Measurements from ENCODE around the gene HTR3B.

The HTR3B gene

DNA sequence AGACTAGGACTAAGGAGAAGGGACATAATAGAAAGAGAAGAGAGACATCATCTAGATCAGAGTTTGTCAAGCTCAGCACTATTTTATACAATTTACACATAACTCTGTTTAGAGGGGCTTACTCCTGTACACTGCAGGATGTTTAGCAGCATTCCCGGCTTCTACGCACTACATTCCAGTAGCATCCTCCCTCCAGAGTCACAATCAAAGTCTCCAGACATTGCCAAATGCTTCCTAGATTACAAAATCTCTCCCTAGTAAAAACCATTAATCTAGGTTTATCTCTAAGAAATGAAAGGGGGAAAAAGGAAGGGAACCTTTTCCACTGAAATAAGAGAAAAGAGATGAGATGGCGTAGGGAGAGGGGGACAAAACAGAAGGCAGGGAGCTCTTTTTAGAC is 33.3 kb upstream of the HTR3B start:
- TF ChIP-seq OSR1 (CRISPR knock-in tag; IDR thresholded peaks at IDR 0.05) (no peak), ESRRG (CRISPR knock-in tag; IDR thresholded peaks at IDR 0.05) (no peak), PPARA (CRISPR knock-in tag; IDR thresholded peaks at IDR 0.05; ENCODE audit: borderline replicate concordance) (no peak), ISL1 (CRISPR knock-in tag; IDR thresholded peaks at IDR 0.05) (no peak), ZNF8 (CRISPR knock-in tag; IDR thresholded peaks at IDR 0.05) (no peak), ZC3H10 (CRISPR knock-in tag; IDR thresholded peaks at IDR 0.05) (no peak), BACH2 (CRISPR knock-in tag; IDR thresholded peaks at IDR 0.05; ENCODE audit: borderline replicate concordance) (no peak), SNAI2 (CRISPR knock-in tag; IDR thresholded peaks at IDR 0.05) (no peak)
- TF ChIP-seq, protein P1, sequence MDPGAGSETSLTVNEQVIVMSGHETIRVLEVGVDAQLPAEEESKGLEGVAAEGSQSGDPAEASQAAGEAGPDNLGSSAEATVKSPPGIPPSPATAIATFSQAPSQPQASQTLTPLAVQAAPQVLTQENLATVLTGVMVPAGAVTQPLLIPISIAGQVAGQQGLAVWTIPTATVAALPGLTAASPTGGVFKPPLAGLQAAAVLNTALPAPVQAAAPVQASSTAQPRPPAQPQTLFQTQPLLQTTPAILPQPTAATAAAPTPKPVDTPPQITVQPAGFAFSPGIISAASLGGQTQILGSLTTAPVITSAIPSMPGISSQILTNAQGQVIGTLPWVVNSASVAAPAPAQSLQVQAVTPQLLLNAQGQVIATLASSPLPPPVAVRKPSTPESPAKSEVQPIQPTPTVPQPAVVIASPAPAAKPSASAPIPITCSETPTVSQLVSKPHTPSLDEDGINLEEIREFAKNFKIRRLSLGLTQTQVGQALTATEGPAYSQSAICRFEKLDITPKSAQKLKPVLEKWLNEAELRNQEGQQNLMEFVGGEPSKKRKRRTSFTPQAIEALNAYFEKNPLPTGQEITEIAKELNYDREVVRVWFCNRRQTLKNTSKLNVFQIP (CRISPR knock-in tag; IDR thresholded peaks at IDR 0.05; ENCODE audit: borderline replicate concordance, low read depth) = no peak
- TF ChIP-seq, protein P2, sequence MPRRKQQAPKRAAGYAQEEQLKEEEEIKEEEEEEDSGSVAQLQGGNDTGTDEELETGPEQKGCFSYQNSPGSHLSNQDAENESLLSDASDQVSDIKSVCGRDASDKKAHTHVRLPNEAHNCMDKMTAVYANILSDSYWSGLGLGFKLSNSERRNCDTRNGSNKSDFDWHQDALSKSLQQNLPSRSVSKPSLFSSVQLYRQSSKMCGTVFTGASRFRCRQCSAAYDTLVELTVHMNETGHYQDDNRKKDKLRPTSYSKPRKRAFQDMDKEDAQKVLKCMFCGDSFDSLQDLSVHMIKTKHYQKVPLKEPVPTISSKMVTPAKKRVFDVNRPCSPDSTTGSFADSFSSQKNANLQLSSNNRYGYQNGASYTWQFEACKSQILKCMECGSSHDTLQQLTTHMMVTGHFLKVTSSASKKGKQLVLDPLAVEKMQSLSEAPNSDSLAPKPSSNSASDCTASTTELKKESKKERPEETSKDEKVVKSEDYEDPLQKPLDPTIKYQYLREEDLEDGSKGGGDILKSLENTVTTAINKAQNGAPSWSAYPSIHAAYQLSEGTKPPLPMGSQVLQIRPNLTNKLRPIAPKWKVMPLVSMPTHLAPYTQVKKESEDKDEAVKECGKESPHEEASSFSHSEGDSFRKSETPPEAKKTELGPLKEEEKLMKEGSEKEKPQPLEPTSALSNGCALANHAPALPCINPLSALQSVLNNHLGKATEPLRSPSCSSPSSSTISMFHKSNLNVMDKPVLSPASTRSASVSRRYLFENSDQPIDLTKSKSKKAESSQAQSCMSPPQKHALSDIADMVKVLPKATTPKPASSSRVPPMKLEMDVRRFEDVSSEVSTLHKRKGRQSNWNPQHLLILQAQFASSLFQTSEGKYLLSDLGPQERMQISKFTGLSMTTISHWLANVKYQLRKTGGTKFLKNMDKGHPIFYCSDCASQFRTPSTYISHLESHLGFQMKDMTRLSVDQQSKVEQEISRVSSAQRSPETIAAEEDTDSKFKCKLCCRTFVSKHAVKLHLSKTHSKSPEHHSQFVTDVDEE (CRISPR knock-in tag; IDR thresholded peaks at IDR 0.05) = no peak
- TF ChIP-seq, protein P3, sequence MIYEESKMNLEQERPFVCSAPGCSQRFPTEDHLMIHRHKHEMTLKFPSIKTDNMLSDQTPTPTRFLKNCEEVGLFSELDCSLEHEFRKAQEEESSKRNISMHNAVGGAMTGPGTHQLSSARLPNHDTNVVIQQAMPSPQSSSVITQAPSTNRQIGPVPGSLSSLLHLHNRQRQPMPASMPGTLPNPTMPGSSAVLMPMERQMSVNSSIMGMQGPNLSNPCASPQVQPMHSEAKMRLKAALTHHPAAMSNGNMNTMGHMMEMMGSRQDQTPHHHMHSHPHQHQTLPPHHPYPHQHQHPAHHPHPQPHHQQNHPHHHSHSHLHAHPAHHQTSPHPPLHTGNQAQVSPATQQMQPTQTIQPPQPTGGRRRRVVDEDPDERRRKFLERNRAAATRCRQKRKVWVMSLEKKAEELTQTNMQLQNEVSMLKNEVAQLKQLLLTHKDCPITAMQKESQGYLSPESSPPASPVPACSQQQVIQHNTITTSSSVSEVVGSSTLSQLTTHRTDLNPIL (CRISPR knock-in tag; IDR thresholded peaks at IDR 0.05; ENCODE audit: low read depth) = no peak
- ATAC-seq = no peak

- TF ChIP-seq, protein P3 (CRISPR knock-in tag; IDR thresholded peaks at IDR 0.05; ENCODE audit: low read depth) = no peak
- TF ChIP-seq OSR1 (CRISPR knock-in tag; IDR thresholded peaks at IDR 0.05) = no peak
- no peak for TF ChIP-seq PATZ1 (CRISPR knock-in tag; IDR thresholded peaks at IDR 0.05; ENCODE audit: borderline replicate concordance)
- TF ChIP-seq ISL1 (CRISPR knock-in tag; IDR thresholded peaks at IDR 0.05) = no peak
- TF ChIP-seq, protein P1 (CRISPR knock-in tag; IDR thresholded peaks at IDR 0.05; ENCODE audit: borderline replicate concordance, low read depth) = no peak
- no peak for TF ChIP-seq ARNTL (CRISPR knock-in tag; IDR thresholded peaks at IDR 0.05; ENCODE audit: borderline replicate concordance, low read depth)
- TF ChIP-seq ZNF565 (CRISPR knock-in tag; conservative IDR thresholded peaks at IDR 0.05; ENCODE audit: low read depth) = no peak
- TF ChIP-seq PPARA (CRISPR knock-in tag; IDR thresholded peaks at IDR 0.05; ENCODE audit: borderline replicate concordance) = no peak
- TF ChIP-seq TCF4 (CRISPR knock-in tag; IDR thresholded peaks at IDR 0.05; ENCODE audit: borderline replicate concordance) = no peak
- TF ChIP-seq GLIS3 (CRISPR knock-in tag; IDR thresholded peaks at IDR 0.05) = no peak
- TF ChIP-seq, protein P4, sequence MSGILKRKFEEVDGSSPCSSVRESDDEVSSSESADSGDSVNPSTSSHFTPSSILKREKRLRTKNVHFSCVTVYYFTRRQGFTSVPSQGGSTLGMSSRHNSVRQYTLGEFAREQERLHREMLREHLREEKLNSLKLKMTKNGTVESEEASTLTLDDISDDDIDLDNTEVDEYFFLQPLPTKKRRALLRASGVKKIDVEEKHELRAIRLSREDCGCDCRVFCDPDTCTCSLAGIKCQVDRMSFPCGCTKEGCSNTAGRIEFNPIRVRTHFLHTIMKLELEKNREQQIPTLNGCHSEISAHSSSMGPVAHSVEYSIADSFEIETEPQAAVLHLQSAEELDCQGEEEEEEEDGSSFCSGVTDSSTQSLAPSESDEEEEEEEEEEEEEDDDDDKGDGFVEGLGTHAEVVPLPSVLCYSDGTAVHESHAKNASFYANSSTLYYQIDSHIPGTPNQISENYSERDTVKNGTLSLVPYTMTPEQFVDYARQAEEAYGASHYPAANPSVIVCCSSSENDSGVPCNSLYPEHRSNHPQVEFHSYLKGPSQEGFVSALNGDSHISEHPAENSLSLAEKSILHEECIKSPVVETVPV (CRISPR knock-in tag; IDR thresholded peaks at IDR 0.05) = no peak
- ATAC-seq = no peak
These were observed 31.4 kb upstream of the HTR3B start for GRCh38 chr11:113873236-113873626.
